ENCODE data around the gene SLC26A2. TPM values are rescaled to one million over a fixed set of nuclear protein-coding genes. Genes with fewer than 3 reads are reported as not detected.
A peak's percentile ranks its signal among the peaks of the same experiment; 100 is the strongest.

SLC26A2 gene
- total and polyA plus RNA-seq, 12 donors = 1.3 to 9.6 (median 5.4) TPM

- no peak for ATAC-seq
- no peaks in the 10 kb centered on the region for H3K36me3 ChIP-seq
- no peaks in the 10 kb centered on the region for H3K9me3 ChIP-seq
- H3K27ac ChIP-seq = no peak overlapping the region
- no peak for TF ChIP-seq CTCF (IDR thresholded peaks at IDR 0.05)
- intact Hi-C loops (cut with DNase I) = no loop called here
- no peak for DNase-seq
- H3K27me3 ChIP-seq = peaks cover 0 to 5% (median 0%) of the 10 kb centered on the region in 7 donors
- 78 to 87% methylated on average over 7 of the region's 7 CpGs for WGBS, 2 donors
- H3K4me3 ChIP-seq = no peak overlapping the region
- peaks cover 0 to 8% (median 0%) of the 10 kb centered on the region in 9 donors for H3K4me1 ChIP-seq
These were observed 46.8 kb upstream of the SLC26A2 start for GRCh38 chr5:149913436-149914419.

- TF ChIP-seq CTCF (IDR thresholded peaks at IDR 0.05) = no peak
- H3K9me3 ChIP-seq = no peaks in the 10 kb centered on the region
- peaks cover 0 to 5% (median 0%) of the 10 kb centered on the region in 7 donors for H3K27me3 ChIP-seq
- intact Hi-C loops (cut with DNase I) = no loop called here
- H3K27ac ChIP-seq = no peak overlapping the region
- no peaks in the 10 kb centered on the region for H3K36me3 ChIP-seq
- ATAC-seq (peak in 2 of 8 donors; percentile 37 to 62), DNase-seq (no peak)
- peaks cover 0 to 8% (median 0%) of the 10 kb centered on the region in 9 donors for H3K4me1 ChIP-seq
- H3K4me3 ChIP-seq = no peak overlapping the region
- 79 to 88% methylated on average over 7 of the region's 7 CpGs for WGBS, 2 donors
These were observed 44.9 kb upstream of the SLC26A2 start for GRCh38 chr5:149915392-149916260.

- Histone ChIP-seq H3K27ac (no peak overlapping the region), H3K9me3 (no peaks in the 10 kb centered on the region), H3K27me3 (peaks cover 0 to 5% (median 0%) of the 10 kb centered on the region in 7 donors), H3K4me3 (no peak overlapping the region), H3K4me1 (peaks cover 0 to 8% (median 0%) of the 10 kb centered on the region in 9 donors), H3K36me3 (no peaks in the 10 kb centered on the region)
- DNase-seq (no peak), ATAC-seq (peak in 1 of 8 donors; percentile 55)
- 74 to 78% methylated on average over 7 of the region's 7 CpGs for WGBS, 2 donors
- no peak for TF ChIP-seq CTCF (IDR thresholded peaks at IDR 0.05)
- intact Hi-C loops (cut with DNase I) = no loop called here
These were observed 44.1 kb upstream of the SLC26A2 start for GRCh38 chr5:149916334-149917072.
